NAMALWA (cell line): ENCODE results near the gene RCC1.
A peak's percentile ranks its signal among the peaks of the same experiment; 100 is the strongest.
"Not testable (repeated sequence)": the region's sequence is repeated elsewhere in the genome, so short reads cannot be mapped to it uniquely, and the experiment has no call there.

Experiments used
- DNase-seq: peaks from one replicate; pipeline ENCODE4 v3.0.0-alpha.2; 2015; ENCODE audit warnings: low spot score

The RCC1 gene

DNA sequence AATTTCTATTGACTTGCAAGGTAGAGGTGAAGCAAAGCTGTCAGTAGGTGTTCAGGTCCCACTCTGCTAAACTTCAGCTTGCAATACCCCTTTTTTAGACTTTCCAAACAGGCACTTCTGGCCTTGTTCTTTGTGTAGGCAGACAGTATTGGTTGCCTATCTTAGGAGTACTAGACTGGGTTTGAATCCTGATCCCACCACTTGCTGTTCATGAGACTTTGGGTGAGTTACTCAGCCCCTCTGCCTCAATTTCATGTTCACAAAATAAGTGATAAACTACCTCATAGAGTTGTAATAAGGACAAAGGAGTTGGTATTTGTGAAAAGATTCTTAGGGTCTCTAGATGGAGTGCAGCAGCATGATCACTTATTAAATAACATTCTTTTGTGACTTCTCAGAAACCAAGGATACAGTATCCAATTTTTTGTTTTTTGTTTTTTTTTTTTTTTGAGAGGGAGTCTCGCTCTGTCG, 5.2 kb downstream of the RCC1 start:
- DNase-seq = peak; percentile 82

DNA sequence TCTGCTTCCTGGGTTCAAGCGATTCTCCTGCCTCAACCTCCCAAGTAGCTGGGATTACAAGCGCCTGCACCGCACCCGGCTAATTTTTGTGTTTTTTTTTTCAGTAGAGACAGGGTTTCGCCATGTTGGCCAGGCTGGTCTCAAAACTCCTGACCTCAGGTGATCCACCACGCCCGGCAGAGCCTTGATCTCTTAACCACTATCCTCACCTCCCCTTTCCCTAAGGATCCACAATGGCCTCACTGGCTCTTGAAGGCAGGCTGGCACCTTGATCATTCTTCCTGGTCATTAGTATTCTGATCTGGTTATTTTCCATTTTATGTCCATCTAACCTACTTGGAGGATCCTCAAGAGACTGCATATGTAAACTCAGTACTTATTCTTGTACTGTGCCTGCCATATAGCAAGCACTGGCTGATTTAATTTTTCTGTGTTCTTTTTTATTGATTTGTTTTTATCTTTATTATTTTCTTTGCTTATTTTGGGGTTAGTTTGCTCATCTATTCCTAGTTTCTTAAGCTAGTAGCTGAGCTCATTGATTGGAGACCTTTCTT, 6.3 kb downstream of the RCC1 start:
- peak; percentile 50 for DNase-seq

DNA sequence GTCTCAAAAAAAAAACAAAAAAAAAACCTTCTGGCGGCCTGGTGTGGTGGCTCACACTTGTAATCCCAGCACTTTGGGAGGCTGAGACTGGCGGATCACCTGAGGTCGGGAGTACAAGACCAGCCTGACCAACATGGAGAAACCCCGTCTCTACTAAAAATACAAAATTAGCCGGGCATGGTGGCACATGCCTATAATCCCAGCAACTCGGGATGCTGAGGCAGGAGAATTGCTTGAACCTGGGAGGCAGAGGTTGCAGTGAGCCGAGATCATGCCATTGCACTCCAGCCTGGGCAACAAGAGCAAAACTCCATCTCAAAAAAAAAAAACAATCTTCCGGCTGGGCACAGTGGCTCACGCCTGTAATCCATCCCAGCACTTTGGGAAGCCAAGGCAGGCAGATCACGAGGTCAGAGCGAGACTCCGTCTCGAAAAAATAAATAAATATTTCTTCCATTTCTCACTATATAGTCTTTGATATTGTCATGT, 8.6 kb downstream of the RCC1 start:
- not testable (repeated sequence) for DNase-seq

DNA sequence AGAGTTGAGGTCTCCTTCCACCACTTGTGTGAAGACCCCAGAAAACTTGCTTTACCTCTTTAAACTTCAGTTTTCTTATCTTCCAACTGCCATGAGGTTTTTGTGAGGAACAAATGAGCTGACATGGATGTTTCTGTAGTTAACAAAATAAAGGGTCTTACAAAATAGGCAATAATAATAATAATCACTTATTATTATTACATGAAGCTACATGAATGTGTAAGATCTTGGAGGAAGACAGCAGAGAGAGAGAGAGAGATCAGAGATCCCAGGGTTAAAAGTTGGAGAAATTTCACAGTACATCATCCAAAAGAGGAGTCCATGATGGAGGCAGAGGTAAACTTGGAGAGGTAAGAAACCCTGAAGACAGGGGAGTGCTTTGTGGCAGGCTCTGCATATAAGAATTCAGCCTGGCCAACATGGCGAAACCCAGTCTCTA, 10.7 kb downstream of the RCC1 start:
- DNase-seq = peak; percentile 63

DNA sequence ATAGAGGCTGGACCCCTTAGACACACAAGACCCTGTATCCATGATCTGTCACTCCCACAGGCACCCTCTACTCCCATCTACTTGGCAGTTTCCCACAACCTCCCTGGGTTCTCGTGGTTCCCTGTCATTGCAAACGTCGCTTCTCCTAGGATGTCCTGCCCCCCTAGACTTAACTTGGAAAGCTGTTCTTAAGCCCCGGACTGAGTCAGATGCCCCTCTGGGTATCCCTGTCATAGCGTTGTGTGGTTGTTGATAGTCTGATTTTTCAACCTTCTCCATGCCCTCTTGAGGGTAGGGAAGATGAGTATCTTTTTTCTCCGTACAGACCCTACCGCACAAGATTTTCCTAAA, 11.8 kb downstream of the RCC1 start:
- DNase-seq = no peak

DNA sequence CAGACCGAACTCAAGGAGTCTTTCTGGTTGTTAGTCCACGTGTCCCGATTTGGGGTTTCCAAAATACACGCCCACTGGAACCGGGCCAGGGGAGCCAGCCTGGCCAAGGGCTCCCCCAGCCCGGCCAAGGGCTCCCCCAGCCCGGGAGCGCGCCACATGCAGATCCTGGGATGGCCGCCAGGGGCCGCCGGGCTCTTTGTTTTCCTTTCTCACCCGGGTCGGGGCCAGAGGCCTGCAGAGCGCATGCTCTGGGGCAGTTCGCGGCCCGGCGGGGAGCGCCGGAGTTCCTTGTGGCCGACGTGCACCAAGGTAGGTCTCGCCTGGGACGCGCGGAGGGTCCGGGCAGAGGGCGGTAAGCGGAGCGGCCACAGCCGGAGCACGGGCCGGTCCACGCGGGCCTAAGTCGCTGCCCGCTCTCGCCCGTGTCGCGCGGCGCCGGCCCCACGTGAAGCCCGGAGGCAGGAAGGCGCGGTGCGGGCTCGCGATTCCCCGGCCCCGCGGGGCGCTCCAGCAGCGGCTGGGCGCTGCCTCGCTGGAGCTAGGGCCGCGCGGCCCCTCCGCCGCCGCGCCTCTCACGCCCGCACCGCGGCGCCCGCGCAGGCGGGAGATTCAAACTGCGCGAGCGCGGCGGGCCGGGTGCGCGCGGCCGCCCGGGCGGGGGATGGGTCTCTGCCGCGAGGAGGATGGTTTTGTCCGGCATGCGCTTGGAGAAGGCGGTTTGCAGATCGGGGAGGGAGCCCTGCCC, 12.3 kb downstream of the RCC1 start:
- DNase-seq = peak; percentile 93

DNA sequence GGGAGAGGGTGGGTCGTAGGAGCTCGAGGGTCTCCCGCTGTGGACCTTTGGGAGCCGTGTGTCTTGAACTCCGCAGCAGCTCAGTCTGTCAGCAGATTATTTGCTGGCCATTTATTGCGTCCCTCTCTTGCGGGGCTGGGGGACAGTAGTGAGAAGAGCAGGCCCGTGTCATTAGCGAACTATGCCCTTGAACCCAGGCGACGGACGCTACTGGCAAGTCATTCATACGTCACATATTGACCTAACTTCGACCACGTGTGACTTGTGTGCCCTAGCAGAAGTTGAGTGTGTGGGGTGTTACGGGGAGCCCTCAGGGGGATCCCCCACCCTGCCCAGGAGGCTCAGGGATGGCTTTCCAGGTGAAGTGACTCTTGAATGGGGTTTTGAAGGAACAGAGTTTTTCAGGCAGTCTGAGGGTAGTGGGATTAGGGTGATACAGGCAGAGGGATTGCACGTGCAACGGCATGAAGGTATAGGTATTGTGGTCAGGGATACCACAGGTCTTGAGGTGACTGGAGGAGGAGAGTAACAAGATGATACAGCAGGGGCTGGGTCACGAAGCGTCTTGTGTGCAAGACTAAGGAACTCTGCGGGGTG, 13.0 kb downstream of the RCC1 start:
- DNase-seq = peak; percentile 74

DNA sequence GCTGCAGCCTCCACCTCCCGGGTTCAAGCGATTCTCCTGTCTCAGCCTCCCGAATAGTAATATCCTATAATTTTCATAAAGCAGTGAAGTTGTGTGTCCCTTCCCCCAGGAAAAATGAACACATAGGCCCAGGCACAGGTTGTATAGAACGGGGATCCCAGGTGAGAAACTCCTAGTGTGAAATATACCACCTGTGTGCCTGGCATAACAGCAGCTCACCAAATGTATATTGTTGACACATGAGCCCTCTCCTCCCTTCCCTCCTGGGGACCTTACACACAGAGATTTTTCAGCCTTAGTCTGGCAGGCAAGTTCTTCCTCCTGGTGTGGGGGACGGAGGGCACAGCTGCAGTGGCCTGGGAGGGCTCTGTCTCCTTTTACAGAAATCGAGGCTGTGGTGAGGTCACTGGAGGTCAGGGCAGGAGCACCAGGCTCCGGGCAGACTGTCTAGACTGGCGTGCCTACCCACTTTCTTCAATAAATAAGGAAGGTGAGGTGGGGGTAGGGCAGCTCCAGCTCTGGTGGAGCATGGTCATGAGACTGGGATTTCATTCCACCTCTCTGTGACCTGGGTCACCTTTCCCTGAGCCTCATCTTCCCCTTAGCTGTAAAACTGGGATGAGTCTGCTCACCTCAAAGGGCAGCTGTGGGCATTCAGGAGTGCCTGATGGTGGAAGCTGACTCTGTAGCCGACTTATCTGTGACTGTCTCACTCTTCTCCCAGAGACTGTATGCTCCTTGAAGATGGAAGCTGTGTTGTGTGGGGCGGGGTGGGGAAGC, 14.3 kb downstream of the RCC1 start:
- DNase-seq = no peak

DNA sequence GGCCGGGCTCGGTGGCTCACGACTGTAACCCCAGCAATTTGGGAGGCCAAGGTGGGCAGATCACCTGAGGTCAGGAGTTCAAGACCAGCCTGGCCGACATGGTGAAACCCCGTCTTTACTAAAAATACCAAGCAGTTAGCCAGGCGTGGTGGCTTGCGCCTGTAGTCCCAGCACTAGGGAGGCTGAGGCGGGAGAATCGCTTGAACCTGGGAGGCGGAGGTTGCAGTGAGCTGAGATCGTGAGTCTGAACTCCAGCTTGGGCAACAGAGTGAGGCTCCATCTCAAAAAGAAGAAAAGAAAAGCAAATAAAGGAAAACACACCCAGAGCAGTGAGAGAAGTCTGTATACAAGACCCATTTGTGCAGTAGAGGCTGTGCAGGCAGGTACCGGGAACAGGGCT, 15.0 kb downstream of the RCC1 start:
- not testable (repeated sequence) for DNase-seq

DNA sequence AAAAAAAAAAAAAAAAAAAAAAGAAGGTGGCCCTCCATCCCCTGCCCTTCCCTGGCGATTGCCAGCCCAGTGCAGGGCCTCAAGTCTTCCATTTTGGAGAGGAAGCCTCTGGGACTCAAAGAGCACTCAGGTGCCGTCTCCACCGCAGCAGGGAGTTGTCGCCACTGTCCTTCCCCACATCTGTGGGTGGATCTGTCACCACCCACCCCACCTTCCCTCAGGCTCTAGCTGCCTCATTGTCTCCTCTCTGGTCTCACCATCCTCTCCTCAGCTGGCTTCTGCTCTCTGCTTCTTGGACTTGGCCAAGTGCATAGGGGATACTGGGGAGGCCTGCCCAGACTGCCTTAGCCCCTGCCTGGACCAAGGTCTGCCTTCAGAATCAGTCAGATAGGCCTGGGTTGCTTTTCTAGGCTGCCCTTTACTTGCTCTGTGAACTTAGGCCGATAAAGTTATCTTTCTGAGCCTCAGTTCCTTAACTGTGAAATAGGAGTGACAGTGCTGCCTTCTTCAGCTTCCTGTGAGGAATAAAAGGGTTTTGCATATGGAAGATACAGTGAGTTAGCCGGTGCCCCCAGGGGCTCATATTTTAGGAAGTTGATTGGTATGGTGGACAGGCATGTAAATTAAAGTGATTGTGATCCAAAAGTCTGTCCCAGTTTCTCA, 15.8 kb downstream of the RCC1 start:
- DNase-seq = no peak

DNA sequence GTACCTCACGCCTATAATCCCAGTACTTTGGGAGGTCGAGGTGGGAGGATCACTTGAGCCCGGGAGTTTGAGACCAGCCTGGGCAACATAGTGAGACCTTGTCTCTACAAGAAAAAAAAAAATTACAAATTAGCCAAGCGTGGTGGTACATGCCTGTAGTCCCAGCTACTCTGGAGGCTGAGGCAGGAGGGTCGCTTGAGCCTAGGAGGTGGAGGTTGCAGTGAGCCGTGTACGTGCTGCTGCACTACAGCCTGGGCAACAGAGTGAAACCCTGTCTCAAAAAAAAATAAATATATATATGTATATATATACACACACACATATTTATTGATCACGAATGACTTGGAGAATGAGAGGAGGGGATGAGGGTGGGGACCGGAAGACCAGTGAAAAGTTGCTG, 16.7 kb downstream of the RCC1 start:
- not testable (repeated sequence) for DNase-seq

DNA sequence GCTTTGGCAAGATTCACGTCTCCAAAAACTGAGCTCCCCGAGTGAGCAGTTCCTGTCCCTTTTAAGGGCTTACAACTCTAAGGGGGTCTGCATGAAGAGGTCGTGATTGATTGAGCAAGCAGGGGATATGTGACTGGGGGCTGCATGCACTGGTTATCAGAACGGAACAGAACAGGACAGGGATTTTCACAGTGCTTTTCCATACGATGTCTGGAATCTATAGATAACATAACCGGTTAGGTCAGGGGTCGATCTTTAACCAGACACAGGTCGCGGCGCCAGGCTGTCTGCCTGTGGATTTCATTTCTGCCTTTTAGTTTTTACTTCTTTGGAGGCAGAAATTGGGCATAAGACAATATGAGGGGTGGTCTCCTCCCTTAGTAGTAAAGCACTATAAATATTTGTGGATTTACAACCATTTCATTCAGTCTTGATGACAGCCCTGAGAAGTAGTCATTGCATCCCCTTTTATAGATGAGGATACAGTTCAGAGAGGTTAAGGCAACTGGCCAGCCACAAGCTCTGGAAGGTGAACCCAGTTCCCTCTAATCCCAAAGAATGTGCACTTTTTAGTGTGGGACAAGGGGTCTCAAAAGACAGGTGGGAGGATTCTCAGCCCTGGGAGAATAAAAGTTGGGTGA, 19.3 kb downstream of the RCC1 start:
- not testable (repeated sequence) for DNase-seq

DNA sequence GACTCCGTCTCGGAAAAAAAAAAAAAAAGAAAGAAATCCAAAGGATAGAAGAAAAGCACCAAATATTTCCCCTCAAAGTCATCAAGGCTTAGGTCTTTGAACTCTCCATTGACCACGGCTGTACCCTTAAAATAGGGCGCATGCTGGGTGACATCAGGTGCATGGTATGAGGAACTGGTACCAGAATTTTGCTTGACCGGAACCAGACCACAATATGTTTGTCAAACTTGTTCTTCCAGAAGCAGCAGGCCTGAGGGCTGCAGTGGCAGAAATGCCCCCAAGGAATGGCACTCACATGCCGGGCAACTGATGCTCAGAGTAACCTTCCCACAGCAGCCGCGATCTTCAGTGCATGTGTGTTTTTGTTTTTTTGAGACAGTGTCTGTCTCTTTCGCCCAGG, 21.0 kb downstream of the RCC1 start:
- no peak for DNase-seq

DNA sequence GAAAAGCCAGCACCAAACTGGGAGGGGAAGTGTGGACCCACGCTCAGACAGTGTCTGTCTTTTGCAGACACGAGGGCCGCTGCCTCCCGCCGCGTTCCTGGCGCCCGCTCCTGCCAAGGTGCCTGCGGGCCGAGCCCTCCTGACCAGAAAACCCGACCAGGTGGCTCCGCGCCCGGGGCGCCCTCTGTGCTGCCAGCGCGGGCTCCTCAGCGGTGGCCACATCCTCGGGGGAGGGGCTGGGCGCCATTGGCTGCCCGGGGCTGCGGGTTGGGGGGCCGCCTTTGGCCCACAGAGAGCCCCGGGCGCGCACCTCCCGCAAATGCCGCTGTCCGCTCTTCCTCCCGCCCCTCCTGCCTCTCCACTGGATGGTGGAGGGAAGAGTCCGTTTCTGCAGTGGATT, 24.6 kb downstream of the RCC1 start:
- DNase-seq = no peak

DNA sequence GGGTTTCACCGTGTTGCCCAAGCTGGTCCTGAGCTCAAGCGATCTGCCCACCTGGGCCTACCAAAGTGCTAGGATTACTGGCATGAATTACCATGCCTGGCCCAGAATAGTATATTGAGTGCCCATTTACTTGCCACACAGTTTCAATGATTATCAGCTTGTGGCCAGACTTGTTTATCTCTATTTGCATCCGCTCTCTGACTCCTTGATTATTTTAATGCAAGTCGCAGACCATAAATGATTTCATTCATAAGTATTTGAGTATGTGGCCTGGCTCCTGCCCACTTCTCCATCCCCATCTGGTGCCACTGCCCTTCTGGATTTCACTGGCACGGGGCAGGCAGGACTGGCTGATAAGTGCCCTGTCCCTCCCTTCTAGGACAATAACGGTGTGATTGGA, 28.8 kb downstream of the RCC1 start:
- no peak for DNase-seq

DNA sequence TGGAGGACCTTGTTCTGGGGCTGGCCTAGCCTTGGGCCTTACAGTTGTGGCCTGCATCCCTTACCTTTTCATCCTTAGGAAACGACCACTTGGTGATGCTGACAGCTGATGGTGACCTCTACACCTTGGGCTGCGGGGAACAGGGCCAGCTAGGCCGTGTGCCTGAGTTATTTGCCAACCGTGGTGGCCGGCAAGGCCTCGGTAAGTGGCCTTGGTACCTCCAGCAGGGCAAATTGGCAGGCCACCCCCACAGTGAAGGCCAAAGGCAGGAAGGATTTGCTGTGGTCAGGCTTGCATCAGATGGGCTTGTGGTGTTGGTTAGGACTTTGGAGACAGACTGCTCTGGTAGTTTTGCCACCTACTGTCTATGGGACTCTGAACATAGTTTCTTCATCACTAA, 29.3 kb downstream of the RCC1 start:
- DNase-seq = no peak

DNA sequence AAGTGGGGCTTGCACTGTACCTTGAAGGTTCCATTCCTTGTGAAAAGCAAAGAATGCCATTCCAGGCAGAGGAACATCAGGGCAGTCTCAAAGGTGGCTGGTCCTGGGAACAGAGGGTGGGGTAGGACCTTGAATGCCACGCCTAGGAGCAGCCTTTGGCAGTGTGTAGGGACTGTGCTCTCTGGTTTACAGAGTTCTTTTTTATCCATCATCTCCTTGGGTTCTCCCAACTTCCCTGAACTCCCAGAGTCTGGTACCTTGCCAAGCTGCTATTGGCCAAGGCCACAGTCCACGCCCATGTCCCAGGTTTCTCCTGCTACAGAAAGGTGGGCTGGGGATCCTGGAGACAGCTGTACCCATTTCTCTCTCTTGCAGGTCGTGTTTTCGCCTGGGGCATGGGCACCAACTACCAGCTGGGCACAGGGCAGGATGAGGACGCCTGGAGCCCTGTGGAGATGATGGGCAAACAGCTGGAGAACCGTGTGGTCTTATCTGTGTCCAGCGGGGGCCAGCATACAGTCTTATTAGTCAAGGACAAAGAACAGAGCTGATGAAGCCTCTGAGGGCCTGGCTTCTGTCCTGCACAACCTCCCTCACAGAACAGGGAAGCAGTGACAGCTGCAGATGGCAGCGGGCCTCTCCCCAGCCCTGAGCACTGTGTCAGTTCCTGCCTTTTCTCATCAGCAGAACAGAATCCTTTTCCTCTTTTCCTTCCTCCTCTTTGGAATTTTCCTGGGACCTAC, 31.8 kb downstream of the RCC1 start:
- DNase-seq = no peak

DNA sequence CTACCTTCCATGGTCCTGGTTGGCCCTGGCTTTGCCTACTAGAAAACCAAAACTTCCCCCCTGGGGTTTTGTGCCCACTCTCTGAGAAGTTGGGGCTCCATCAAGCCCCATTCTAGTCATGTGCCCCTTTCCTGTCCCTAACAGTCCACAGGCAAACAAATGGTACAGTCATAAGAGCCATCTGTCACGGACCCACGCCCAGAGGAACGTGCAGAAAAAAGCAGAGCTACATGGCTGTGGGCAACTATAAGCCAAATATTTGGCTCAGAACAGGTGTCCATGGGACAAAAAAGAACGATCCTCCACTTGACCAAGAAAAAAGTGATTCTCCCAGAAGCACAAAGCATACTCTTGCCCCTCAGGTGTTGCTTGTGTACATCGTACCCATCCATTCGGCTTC, 32.4 kb downstream of the RCC1 start:
- no peak for DNase-seq

DNA sequence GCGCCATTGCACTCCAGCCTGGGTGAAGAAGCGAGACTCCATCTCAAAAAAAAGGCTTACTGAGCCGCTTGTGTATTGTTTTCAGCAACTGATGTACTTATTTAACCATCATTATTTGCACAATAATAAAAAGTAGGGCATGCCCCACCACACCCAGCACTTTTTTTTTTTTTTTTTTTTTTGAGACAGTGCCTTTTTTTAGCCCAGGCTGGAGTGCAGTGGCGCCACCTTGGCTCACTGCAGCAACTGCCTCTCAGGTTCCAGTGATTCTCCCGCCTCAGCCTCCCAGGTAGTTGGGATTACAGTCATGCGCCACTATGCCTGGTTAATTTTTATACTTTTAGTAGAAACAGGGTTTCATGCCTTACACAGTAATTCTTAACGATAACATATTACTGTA, 34.8 kb downstream of the RCC1 start:
- DNase-seq = no peak

DNA sequence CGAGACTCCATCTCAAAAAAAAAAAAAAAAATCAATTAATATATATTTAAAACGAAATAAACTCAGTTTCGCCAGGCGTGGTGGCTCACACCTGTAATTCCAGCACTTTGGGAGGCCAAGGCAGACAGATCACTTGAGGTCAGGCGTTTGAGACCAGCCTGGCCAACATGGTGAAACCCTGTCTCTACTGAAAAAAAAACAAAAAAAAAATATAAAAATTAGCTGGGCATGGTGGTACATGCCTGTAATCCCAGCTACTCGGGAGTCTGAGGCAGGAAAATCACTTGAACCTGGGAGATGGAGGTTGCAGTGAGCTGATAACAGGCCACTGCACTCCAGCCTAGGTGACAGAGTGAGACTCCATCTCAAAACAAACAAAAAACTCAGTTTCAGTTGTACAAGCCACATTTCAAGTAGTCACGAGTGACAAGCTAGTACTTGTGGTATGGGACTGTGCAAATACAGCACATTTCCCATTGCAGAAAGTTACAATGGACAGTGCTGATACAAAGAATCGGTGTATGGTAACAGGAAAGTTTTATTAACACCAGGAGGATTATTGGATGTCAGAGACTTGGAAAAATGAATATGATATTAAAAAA, 35.7 kb downstream of the RCC1 start:
- DNase-seq = not testable (repeated sequence)
